IPS-18c (cell line): ENCODE data around the gene TMEM116.
"Not testable (repeated sequence)": the region's sequence is repeated elsewhere in the genome, so short reads cannot be mapped to it uniquely, and the experiment has no call there.

Experiments
- H3K4me3 ChIP-seq: 2 replicates; pipeline ENCODE4 v1.7.0; 2013; ENCODE audit warnings: low read depth, mild to moderate bottlenecking, low read length, moderate library complexity; ENCODE audit not compliant: insufficient read depth
- H3K9me3 ChIP-seq: one replicate; pipeline ENCODE4 v1.6.1; 2013; ENCODE audit warnings: mild to moderate bottlenecking, low read length, moderate library complexity; ENCODE audit not compliant: control insufficient read depth, insufficient read depth

Gene TMEM116

GRCh38 chr12:111993292-111994150 is 19.4 kb downstream of the TMEM116 start:
- no peak overlapping the region for H3K4me3 ChIP-seq
- H3K9me3 ChIP-seq = no peaks in the 10 kb centered on the region

- H3K9me3 ChIP-seq = no peaks in the 10 kb centered on the region
- H3K4me3 ChIP-seq = no peak overlapping the region
These were observed 20.5 kb downstream of the TMEM116 start for GRCh38 chr12:111992464-111992863.

DNA sequence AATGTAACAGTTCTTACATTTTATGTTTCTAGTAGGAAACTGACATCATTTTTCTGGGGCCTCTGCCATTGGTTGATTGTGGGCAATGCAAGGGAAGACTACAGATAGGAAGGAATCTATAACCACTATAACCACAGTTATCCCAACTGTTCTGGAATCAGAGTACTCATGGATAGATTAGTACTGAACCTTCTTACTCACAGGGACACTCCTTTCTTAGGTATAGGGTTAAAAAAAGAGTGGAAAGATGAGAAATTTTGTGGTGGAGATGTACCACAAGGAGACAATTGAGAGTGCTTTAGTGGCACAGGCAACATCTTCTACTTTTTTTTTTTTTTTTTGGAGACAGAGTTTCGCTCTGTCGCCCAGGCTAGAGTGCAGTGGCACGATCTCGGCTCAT is 21.0 kb downstream of the TMEM116 start:
- Histone ChIP-seq H3K4me3 (no peak overlapping the region), H3K9me3 (no peaks in the 10 kb centered on the region)

GRCh38 chr12:111991535-111991934 is 21.4 kb downstream of the TMEM116 start:
- Histone ChIP-seq H3K9me3 (no peaks in the 10 kb centered on the region), H3K4me3 (no peak overlapping the region)

GRCh38 chr12:111984820-111985219 is 28.1 kb downstream of the TMEM116 start:
- Histone ChIP-seq H3K4me3 (no peak overlapping the region), H3K9me3 (no peaks in the 10 kb centered on the region)

DNA sequence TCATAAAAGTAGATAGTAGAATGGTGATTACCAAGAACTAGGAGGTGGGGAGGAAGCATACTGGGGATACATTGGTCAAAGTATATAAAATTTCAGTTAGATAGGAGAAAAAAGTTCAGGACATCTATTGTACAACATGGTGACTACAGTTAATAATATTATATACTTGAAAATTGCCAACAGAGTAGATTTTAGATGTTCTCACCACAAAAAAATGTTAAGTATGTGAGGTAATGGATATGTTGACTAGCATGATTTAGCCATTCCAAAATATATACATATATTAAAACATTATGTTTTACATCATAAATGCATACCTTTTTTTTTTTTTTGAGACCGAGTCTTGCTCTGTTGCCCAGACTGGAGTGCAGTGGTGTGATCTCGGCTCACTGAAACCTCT is 31.0 kb downstream of the TMEM116 start:
- Histone ChIP-seq H3K9me3 (no peaks in the 10 kb centered on the region), H3K4me3 (no peak overlapping the region)

DNA sequence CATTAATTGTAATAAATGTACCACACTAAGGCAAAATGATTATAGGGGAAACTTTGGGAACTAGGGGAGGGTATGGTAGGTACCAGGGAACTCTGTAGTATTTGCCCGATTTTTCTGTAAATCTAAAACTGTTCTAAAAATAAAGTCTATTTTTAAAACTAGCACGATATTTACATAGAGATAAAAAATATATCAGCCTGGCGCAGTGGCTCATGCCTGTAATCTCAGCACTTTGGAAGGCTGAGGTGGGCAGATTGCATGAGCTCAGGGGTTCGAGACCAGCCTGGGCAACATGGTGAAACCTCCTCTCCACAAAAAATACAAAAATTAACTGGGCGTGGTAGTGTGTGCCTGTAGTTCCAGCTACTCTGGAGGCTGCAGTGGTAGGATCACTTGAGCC is 32.4 kb downstream of the TMEM116 start:
- no peak overlapping the region for H3K4me3 ChIP-seq
- no peaks in the 10 kb centered on the region for H3K9me3 ChIP-seq

- no peak overlapping the region for H3K4me3 ChIP-seq
These were observed 34.4 kb downstream of the TMEM116 start for GRCh38 chr12:111978545-111978944.

DNA sequence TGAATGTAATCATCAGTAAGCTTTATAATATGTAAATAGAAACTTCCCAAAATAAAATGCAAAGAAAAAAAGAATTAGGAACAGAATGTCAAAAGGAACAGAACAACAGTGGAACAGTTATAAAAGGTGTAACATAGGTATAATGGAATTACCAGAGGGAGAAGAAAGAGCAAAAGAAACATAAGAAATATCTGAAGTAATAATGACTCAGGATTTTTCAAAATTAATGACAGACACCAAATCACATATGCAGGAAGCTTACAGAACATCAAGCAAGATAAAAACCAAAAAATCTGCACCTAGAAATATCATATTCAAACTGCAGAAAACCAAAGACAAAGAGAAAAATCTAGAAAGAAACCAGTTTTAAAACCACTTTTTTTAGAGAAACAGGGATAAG is 36.1 kb downstream of the TMEM116 start:
- no peaks in the 10 kb centered on the region for H3K9me3 ChIP-seq
- H3K4me3 ChIP-seq = no peak overlapping the region

More at GRCh38 chr12:111978545-111978944, 34.4 kb downstream of the TMEM116 start:
- no peaks in the 10 kb centered on the region for H3K9me3 ChIP-seq

DNA sequence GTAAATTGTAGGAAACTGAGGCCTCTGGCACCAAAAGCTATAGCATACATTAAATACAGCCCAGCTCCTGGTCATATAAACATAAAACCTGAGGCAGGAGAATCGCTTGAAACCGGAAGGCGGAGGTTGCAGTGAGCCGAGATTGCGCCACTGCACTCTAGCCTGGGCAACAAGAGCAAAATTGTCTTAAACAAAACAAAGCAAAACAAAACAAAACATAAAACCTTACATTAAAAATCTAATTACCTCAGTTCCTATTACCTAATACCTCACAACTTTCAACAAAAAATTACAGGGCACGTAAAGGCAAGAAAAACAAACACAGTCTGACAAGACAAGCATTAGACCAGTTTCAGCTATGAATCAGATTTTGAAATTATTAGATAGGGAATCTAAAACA is 36.7 kb downstream of the TMEM116 start:
- no peak overlapping the region for H3K4me3 ChIP-seq
- H3K9me3 ChIP-seq = no peaks in the 10 kb centered on the region

DNA sequence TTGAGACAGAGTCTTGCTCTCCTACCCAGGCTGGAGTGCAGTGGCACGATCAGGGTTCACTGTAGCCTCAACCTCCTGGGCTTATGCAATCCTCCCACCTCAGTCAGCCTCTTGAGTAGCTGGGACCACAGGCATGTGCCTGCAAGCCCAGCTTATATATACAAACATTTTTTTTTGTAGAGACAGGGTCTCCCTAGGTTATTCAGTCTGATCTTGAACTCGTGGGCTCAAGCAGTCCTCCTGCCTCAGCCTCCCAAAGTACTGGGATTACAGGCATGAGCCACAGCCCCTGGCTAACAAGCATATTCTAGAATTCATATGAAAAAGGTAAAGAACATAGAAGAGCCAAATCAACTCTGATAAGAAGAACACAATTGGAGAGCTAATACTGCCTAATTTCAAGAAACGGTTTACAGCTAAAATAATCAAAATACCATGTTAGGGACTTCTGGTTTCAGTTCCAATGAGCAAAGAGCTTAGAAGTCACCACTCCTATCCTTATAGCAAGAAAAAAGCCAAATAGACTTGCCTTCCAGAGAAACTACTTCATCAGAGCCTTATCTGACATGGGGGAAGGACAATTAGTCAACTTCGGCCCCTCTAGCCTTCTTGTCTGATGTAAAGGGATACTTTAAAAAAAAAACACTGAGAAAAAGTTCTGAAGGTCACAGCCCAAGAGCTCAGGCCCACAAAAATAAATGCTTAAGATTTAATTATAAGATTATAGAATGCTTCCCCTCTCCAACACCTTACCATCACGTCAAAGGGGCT is 37.6 kb downstream of the TMEM116 start:
- no peak overlapping the region for H3K4me3 ChIP-seq
- no peaks in the 10 kb centered on the region for H3K9me3 ChIP-seq

DNA sequence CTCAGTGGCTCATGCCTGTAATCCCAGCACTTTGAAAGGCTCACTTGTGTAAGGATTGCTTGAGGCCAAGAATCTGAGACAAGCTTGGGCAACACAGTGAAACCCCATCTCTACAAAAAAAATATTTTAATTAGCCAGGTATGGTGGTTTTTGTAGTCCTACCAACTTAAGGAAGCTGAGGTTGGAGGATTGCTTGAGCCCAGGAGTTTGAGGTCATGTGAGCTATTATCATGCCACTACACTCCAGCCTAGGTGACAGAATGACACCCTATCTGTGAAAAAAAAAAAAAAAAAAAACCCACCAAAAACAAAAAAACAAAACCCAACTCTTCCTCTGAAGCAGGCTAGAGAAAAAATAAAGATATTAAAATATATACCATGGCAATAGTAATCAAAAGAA is 41.2 kb downstream of the TMEM116 start:
- Histone ChIP-seq H3K4me3 (no peak overlapping the region), H3K9me3 (no peaks in the 10 kb centered on the region)

DNA sequence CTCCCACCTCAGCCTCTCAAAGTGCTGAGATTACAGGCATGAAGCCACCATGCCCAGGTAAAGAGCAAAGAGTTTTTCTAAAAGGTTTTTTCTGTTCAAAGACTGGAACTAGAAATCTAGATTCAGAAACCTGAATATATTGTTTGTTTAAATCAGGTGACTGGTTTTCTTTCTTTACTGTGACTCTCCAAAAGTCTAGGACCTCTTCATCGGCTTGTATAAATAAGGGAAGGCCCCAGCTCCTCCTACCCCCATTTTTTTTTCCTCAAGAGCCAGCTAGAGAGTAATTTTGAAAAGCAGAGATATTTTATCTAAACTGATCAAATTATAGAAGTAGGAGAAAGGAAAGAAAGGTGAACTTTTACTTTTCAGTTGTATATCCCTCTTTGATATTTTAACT is 48.0 kb downstream of the TMEM116 start:
- H3K9me3 ChIP-seq = no peaks in the 10 kb centered on the region
- no peak overlapping the region for H3K4me3 ChIP-seq

DNA sequence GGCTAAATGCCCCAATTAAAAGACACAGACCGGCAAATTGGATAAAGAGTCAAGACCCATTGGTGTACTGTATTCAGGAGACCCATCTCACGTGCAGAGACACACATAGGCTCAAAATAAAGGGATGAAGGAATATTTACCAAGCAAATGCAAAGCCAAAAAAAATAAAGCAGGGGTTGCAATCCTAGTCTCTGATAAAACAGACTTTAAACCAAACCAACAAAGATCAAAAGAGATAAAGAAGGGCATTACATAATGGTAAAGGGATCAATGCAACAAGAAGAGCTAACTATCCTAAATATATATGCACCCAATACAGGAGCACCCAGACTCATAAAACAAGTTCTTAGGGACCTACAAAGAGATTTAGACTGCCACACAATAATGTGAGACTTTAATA is 53.4 kb downstream of the TMEM116 start:
- H3K4me3 ChIP-seq, H3K9me3 ChIP-seq: not testable (repeated sequence)

GRCh38 chr12:111957224-111957623 is 55.7 kb downstream of the TMEM116 start:
- not testable (repeated sequence) for H3K4me3 ChIP-seq, H3K9me3 ChIP-seq

DNA sequence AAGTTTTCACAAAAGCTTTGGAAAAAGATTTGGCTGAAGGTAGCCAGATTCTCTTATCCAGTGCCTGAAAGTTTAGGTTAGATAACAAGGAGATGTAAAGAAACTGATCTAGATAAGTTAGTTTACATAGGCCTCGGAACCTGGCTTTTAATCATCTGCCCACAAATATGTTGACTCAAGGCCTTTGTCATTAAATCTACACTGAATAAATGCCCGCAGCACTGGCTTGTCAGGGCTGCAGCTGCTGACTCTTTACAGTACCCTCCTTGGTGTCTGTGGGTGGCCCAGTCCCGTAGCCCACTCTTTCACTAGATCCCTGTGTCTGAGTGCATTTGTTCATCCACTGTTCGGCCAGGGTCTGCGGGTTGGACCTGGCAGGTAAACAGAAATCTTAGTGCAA is 58.0 kb downstream of the TMEM116 start:
- H3K9me3 ChIP-seq = peaks cover 6% of the 10 kb centered on the region
- H3K4me3 ChIP-seq = no peak overlapping the region

GRCh38 chr12:111953455-111953854 is 59.5 kb downstream of the TMEM116 start:
- Histone ChIP-seq H3K9me3 (peaks cover 6% of the 10 kb centered on the region), H3K4me3 (no peak overlapping the region)

GRCh38 chr12:111952084-111952787 is 60.7 kb downstream of the TMEM116 start:
- not testable (repeated sequence) for H3K9me3 ChIP-seq, H3K4me3 ChIP-seq
